HL-60 (cell line): ENCODE data around the gene SDCCAG8.

Experiments
- GABPA ChIP-seq: IDR thresholded peaks from 2 replicates; pipeline ENCODE4 v1.6.1; 2012; ENCODE audit warnings: low read depth
- POLR2AphosphoS5 ChIP-seq: IDR thresholded peaks from 2 replicates; pipeline ENCODE4 v1.6.1; 2012; ENCODE audit warnings: low read depth
- SPI1 ChIP-seq: IDR thresholded peaks from 2 replicates; pipeline ENCODE4 v1.6.1; 2012; ENCODE audit warnings: low read depth, mild to moderate bottlenecking, borderline replicate concordance
- TF ChIP-seq, protein P1 (sequence below): IDR thresholded peaks from 2 replicates; pipeline ENCODE4 v1.6.1; 2012; ENCODE audit warnings: low read depth; ENCODE audit not compliant: insufficient replicate concordance
- TF ChIP-seq, protein P2 (sequence below): IDR thresholded peaks from one replicate; pipeline ENCODE4 v1.5.1; 2011; ENCODE audit warnings: low read length, control low read depth, inconsistent platforms; ENCODE audit not compliant: insufficient read depth

DNA sequence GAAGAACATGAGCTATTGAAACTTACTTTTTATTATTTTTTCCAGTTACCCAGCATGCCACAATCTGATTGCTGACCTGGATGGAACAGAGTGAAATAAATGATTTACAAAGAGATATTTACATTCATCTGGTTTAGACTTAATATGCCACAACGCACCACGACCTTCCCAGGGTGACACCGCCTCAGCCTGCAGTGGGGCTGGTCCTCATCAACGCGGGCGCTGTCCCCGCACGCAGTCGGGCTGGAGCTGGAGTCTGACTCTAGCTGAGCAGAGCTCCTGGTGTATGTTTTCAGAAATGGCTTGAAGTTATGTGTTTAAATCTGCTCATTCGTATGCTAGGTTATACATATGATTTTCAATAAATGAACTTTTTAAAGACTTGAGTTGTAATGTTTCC is 243.9 kb downstream of the SDCCAG8 start:
- TF ChIP-seq SPI1, result no peak
- TF ChIP-seq, protein P1, sequence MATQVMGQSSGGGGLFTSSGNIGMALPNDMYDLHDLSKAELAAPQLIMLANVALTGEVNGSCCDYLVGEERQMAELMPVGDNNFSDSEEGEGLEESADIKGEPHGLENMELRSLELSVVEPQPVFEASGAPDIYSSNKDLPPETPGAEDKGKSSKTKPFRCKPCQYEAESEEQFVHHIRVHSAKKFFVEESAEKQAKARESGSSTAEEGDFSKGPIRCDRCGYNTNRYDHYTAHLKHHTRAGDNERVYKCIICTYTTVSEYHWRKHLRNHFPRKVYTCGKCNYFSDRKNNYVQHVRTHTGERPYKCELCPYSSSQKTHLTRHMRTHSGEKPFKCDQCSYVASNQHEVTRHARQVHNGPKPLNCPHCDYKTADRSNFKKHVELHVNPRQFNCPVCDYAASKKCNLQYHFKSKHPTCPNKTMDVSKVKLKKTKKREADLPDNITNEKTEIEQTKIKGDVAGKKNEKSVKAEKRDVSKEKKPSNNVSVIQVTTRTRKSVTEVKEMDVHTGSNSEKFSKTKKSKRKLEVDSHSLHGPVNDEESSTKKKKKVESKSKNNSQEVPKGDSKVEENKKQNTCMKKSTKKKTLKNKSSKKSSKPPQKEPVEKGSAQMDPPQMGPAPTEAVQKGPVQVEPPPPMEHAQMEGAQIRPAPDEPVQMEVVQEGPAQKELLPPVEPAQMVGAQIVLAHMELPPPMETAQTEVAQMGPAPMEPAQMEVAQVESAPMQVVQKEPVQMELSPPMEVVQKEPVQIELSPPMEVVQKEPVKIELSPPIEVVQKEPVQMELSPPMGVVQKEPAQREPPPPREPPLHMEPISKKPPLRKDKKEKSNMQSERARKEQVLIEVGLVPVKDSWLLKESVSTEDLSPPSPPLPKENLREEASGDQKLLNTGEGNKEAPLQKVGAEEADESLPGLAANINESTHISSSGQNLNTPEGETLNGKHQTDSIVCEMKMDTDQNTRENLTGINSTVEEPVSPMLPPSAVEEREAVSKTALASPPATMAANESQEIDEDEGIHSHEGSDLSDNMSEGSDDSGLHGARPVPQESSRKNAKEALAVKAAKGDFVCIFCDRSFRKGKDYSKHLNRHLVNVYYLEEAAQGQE, result no peak
- TF ChIP-seq, protein P2, sequence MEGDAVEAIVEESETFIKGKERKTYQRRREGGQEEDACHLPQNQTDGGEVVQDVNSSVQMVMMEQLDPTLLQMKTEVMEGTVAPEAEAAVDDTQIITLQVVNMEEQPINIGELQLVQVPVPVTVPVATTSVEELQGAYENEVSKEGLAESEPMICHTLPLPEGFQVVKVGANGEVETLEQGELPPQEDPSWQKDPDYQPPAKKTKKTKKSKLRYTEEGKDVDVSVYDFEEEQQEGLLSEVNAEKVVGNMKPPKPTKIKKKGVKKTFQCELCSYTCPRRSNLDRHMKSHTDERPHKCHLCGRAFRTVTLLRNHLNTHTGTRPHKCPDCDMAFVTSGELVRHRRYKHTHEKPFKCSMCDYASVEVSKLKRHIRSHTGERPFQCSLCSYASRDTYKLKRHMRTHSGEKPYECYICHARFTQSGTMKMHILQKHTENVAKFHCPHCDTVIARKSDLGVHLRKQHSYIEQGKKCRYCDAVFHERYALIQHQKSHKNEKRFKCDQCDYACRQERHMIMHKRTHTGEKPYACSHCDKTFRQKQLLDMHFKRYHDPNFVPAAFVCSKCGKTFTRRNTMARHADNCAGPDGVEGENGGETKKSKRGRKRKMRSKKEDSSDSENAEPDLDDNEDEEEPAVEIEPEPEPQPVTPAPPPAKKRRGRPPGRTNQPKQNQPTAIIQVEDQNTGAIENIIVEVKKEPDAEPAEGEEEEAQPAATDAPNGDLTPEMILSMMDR, result no peak
- no peak for TF ChIP-seq POLR2AphosphoS5
- no peak for TF ChIP-seq GABPA
